ENCODE data around the gene DTNBP1.
A peak's percentile ranks its signal among the peaks of the same experiment; 100 is the strongest.
"Not testable (repeated sequence)": the region's sequence is repeated elsewhere in the genome, so short reads cannot be mapped to it uniquely, and the experiment has no call there.

Gene DTNBP1

DNA sequence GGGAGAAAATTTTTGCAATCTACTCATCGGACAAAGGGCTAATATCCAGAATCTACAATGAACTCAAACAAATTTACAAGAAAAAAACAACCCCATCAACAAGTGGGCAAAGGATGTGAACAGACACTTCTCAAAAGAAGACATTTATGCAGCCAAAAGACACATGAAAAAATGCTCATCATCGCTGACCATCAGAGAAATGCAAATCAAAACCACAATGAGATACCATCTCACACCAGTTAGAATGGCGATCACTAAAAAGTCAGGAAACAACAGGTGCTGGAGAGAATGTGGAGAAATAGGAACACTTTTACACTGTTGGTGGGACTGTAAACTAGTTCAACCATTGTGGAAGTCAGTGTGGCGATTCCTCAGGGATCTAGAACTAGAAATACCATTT is 4.1 kb upstream of the DTNBP1 start:
- not testable (repeated sequence) for DNase-seq (ENCODE audit: low spot score)

DNA sequence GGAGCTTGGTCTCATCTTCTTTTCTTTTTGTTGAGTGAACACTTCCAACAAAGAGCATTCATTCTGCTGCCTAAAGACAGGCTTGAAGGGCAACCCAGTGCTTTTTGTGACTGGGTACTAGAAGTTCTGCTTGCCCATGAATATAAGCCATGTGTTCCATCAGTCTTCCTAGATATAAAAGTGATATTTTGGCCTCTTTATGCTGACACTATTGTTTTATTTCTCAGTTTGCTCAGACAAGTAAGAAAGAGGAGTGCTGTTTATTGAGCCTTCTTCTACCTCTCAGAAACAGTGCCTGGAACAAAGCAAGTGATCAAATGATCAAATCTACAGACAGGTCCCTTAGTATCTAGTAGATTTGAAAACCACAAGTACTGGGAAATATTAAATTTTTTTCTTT is 2.4 kb upstream of the DTNBP1 start:
- DNase-seq (ENCODE audit: low spot score) = no peak

DNA sequence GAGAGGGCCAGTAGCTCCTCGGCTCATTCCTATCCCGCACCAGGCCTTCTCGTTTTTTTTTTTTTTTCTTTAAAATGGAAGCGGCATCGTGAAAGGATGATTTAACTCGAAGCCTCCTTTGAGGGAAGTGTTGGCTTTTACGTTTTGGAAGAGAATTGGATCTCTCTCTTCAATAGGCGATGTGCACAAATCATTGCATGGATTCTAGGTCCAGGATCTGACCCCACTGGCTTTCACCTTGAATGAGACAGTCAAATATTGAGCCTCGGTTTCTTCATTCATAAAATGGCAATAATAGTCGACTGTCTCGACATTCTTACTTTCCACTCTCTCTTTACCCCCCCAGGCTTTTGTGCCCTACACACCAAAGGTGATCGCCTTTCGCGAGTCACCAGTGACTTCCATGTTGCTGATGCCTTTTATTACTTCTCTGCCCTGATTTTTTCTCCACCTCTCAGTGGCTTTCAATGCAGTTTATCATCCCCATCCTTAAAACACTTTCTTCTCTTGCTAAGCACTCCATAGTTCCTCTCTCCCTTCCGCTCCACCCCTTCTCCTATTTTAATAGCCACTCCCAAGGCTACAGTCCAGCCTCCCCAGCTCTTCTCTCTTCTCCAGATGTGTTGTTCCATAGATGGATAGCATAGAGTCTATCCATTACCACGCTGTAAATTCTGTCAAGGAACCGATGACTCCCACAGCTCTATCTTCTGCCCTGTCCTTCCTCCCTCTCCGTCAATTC is 473 bp upstream of the DTNBP1 start:
- no peak for DNase-seq (ENCODE audit: low spot score)

DNA sequence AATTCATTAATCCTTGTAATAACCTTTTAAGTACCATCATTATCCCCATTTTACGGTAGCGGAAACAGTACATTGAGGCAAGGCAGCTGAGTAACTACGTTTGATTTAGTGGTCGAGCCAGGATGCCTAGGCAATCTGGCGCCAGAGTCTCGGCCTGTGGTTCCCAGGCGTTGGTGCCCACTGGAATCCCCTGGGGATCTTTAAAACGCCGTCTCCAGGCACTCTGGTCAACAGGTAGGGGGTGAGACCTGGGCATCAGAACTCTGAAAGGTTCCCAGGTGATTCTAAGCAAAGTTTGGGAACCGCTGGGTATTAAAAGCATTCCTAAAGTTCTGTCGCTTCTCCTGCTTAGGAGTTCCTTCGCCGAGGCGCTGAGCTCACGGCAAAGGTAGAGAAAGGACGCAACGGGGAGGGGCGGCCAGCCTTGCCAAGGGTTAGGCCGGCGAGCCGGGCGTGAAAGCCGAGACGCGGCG is 939 bp downstream of the DTNBP1 start:
- DNase-seq (ENCODE audit: low spot score) = no peak

DNA sequence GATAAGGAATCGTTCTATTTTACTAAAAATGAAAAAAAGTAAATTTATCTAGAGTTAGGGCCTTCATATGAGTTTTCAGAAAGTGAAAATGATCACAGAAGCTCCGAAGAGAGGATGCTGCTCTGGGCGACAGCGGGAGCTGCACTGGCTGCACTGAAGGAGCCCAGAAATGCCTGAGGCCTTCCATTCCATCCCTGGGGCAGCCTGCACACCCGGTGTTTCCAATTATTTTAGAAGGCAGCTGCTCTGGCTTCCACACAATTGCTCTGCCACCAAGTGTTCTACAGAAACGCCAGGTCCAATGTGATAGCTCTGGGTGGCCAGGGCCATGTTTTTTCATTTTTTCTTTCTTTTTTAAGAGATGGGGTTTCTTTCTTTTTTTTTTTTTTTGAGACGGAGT is 3.6 kb downstream of the DTNBP1 start:
- no peak for DNase-seq (ENCODE audit: low spot score)

DNA sequence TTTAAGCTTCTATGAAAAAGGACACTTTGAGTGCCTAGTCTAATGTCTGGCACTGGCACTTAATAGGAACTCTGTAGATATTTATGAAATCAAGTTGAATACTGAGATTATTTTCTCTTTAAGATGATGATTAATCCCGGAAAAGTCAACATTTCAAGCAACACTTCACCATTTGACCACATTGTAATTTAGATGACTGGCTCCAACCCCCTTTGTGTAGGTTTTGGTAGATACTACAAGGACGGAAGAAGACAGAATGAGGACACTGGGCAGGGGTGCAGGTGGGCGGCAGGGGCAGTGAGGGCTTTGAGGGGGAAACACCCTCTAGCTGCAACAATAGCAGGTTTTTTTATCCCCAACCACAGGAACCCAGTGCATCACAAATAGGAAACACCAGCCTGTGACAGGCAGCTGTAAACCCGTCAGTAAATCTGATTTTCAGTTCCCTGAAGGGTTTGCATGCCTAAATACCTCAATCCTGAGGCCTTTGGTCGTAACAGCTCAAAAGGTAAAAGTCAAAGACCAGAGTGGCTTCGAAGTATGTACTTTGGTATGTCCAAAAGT is 4.6 kb downstream of the DTNBP1 start:
- no peak for DNase-seq (ENCODE audit: low spot score)

DNA sequence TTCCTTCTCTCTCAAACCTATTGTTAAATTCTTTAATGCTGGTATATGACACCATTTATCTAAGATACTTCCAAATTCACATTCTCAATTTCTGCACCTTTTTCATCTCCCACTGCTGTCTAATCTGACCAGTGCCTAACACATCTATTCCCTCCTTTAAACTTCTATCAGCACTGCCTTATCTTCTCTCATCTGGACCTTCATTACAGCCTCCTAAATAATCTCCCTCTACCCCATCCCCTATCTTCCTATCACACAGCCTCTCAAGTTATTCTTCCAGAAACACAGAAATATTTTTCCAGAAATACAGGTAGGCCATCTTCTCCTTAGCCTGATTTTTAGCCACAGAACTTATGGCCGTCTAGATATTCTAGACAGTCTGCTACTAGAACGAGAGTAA is 5.5 kb downstream of the DTNBP1 start:
- DNase-seq (ENCODE audit: low spot score) = no peak

DNA sequence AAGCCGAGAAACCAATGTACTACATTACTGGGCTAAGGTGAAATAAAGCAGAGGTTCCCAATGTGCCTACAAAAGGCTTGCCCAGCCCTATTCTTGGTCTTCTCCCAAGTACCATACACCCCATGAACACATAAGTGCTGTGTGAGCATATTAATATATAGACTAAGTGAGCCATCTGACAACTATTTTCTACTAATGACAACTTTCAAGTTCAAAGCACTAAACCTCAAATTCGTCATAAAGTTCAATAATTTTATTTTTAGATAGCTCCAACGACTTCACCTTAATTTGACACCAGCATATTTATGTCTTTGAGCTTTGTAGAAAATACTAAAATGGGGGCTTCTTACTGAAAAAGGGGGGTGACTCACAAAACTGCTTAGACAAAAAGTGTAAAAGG is 6.7 kb downstream of the DTNBP1 start:
- DNase-seq (ENCODE audit: low spot score) = no peak

DNA sequence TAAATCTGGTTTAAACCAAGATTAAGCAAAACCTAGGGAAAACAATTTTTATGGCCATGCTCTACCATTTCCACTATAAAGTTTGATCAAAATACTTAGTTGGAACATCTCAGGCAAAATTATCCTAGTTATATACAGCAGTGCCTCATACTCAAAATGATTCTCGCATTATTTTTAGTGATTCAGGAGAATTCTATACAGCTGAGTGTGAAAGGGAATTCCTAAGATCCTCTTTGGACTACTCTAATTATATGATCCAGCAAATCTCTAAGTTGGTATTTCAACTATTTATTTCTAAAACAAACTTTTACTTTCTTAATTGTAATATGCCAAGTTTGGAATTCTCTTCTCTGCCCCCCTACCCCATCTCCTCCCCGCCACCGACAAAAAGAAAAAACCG is 8.6 kb downstream of the DTNBP1 start:
- no peak for DNase-seq (ENCODE audit: low spot score)

DNA sequence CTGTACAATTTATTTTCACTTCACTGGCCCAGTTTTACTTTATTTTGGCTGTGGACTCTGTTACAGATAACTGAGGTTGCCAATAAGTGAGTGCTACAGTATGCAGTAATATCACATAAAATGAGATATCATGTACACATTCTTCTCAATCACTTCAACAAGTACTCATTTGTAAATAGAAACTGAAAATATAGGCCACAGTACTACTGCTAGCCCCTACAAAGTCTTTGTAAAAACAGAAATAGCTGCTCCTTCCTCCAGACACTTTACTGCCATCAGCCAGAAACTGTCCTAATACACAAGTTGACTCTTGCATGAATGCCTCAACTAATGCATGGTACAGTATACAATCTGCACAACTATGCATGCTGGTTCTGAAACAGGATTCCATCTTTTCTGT is 9.2 kb downstream of the DTNBP1 start:
- DNase-seq (ENCODE audit: low spot score) = no peak

DNA sequence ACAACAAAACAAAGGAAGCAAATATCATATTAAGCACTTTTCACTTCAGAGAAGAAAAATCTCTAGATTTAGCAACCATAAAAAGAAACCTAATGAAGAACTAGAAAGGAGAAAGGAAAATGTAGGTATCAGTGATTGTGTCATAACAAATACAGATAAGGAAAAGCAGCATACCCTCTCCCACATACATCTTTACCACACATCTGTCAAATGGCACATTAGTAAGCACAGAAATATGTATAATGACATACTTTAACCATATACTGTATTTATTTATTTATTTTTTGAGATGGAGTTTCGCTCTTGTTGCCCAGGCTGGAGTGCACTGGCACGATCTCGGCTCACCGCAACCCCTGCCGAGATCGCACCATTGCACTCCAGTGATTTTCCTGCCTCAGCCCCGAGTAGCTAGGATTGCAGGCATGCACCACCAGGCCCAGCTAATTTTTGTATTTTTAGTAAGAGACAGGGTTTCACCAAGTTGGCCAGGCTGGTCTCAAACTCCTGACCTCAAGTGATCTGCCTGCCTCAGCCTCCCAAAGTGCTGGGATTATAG is 12.7 kb downstream of the DTNBP1 start:
- DNase-seq (ENCODE audit: low spot score) = not testable (repeated sequence)

DNA sequence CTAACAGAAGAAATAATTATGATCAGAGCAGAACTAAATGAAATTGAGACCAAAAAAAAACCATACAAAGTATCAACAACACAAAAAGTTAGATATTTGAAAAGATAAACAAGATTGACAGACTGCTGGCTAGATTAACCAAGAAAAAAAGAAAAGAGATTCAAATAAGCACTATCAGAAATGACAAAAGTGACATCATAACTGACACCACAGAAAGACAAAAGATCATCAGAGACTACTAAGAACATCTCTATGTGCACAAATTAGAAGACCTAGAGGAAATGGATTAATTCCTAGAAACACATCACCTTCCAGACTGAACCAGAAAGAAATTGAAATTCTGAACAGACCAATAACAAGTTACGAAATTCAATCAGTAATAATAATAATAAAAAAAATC is 17.9 kb downstream of the DTNBP1 start:
- DNase-seq (ENCODE audit: low spot score) = no peak

DNA sequence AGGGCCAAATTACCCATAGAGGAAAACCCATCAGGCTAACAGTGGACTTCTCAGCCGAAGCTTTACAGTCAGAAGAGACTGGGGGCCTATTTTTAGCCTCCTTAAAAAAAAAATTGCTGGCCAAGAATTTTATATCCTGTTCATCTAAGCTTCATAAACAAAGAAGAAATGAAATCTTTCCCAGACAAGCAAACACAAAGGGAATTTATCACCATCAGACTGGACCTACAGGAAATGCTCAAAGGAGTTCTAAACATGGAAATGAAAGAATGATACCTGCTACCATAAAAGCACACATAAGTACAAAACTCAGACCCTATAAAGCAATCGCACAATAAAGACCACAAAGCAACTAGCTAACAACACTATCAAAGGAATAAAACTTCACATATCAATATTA is 19.3 kb downstream of the DTNBP1 start:
- no peak for DNase-seq (ENCODE audit: low spot score)

DNA sequence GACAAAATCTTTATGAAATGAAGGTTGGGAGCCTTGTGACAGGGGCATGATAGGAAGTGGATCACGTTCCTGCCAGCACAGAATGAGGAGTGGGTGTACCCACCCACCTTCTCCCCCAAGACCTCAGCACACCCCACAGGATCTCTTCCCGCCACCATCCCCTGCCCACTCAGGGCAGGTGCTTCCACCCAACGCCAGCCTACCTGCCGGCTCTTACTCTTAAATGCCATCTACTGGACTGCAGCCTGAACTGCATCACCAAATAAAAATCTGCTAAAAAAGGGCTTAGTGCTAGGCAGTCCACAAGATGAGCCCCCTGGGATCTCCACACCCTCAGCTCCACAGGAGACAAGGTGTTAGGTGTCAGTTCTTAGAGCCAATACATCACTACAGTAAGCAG is 20.6 kb downstream of the DTNBP1 start:
- DNase-seq (ENCODE audit: low spot score) = no peak

DNA sequence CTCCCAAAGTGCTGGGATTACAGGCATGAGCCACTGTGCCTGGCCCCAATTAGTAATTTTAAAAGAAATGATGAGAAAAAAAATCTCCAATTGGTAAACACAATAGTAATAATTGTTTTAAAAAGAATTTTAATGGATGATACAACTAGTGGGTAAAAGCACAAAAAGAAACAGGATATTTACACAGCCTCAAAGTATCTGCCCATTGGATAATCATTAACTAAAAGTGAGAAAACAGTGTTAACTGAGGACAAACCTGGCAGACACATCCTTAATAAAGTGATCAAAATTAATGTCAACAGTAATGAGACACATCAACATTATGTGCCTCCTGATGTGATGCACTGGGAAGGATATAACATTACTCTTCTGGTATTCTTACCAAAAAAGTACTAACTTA is 24.5 kb downstream of the DTNBP1 start:
- DNase-seq (ENCODE audit: low spot score) = no peak

DNA sequence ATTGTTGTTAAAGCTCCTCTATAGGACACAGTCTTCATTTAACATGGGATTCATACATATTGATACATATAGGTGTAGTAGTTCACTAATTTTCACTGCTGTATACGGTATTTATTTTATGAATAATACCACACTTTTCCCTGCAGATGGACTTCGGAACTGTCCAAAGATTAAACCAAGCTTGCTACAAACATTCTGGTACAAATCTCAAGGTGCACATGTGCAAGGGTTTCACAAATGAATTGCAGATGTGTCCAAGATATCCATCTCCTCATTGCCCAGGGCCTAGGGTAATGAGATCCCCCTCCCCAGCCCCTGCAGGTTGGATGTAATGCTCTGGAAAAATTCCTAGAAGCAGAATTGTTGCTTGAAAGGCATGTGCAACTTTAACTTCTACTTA is 31.4 kb downstream of the DTNBP1 start:
- no peak for DNase-seq (ENCODE audit: low spot score)

DNA sequence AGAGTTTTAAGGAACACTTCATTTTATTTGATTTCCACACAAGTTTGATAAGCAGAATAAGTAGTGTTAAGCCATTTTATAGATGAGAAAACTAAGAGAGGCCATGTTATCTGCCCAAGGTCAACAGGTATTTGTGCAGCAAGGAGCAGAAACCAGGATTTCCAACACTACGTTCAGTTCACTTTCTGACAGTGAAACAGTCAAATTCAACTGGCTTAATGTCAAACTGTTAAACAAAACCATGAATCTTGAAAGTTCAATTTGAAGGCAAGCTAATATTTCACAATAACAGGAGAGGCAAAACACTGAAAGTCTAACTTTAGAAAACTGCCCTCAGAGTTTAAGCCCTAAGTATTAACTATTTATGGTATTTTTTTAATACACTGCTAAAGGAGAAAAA is 32.6 kb downstream of the DTNBP1 start:
- DNase-seq (ENCODE audit: low spot score) = no peak

DNA sequence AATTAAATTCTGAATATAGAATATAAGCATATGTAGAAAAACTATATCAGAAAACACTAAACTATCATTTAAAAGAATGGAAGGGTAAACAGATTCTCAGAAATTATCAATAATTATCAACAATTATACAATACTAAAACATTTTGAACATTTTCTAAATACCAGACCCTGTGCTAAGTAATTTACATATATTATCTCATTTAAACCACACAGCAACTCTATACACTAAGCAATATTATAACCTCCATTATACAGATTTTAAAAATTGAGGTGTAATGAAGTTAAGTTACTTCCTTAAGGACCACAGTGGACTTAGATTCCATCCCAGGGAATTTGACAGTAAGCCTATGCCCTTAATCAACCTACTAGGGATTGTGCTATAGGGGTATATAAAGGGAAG is 33.3 kb downstream of the DTNBP1 start:
- no peak for DNase-seq (ENCODE audit: low spot score)

DNA sequence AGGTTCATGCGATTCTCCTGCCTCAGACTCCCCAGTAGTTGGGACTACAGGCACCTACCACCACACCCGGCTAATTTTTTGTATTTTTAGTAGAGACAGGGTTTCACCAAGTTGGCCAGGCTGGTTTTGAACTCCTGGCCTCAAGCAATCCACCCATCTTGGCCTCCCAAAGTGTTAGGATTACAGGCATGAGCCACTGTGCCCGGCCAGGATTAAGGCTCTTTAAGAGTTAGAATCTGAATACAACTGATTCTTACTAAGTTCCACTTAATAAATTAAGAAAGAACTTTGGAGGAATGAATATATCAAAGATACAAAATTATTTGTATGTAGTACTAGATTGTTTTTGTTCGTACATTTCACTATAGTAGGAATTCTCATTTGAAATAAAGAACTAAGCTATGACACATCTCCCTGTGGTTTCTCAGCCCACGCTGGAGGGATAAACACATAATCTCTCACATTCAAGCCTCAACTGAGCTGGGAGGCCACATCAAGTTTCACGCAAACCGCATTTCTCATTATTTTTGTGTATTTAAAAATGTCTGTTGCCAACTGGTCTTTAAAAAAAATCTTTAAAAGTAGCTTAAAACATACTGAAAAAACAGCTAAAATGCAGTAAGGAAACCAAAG is 34.2 kb downstream of the DTNBP1 start:
- peak; percentile 8 for DNase-seq (ENCODE audit: low spot score)

DNA sequence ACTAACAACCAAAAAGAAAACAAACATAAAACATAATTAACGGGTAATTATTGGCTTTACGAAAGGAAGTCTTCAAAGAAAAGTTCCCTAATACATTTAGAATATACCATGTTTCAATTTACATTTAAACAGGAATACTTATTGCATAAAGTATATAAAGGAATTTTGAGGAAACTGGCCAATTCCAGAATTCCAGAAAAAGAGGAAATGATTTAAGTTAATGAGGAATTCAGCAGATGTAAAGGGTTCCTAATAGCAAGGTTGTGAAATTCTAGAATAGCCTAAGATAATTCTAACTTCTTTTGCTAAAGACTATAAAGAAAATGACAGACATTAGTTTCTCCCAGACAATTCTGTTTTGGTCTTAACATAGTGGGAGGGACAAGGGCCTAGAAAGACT is 35.0 kb downstream of the DTNBP1 start:
- no peak for DNase-seq (ENCODE audit: low spot score)

DNA sequence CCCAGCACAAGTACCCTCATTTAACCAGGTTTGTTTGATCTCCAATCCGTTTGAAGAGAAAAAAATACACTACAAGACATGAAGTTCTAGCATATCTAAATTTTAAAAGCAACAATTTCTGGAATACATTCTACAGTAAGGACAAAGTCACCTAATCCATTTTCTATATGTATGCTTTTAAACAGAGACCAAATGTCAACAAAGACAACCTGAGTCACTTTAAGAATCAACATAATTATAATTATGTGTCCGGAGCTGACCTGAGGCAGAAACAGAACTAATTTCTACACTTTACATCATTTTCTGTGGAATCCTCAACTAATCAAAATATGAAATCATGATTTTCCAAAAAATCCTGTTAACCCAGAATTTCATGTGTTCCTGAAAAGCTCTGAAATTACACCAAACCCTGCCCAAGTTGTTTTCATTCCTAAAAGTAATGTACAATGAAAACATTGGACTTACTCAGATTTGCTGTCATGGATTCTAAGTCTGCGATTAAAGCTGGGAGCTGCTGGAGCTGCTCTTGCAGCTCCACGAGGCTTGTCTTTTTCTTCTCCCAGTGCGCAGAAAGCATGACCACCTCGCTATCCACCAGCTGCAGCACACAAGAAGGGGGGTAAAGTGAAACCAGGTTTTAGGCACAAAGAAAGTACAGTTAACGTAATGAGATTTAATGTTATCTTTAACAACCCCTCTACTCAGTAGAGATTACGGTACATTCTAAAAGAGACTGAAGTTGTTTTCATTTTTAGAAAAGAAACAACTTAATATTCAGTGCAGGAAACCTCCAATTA is 35.8 kb downstream of the DTNBP1 start:
- DNase-seq (ENCODE audit: low spot score) = no peak

DNA sequence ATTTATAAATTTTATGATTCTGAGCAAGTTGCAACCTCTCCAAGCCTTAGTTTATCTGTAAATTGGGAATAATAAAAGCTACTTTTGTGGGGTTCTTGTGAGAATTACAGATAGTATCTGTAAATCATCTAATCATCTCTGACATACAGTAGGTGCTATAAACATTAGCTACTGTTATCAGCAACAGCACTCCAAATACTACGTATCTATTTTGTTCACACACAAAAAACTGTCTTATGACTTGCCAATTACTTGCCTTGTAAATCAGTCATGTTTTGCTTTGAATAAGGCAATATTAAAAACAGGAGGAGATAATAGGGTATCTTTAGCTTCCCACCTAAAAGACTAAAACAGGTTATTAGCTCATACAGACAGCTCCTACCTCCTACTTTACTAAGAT is 36.7 kb downstream of the DTNBP1 start:
- no peak for DNase-seq (ENCODE audit: low spot score)

Measured in CD4-positive, alpha-beta T cell treated with Interleukin-6 at 100 ng/mL for 8 hours (primary cell).